Esophagus squamous epithelium (tissue), 5 donors: ENCODE data around the gene LCE4A. TPM values are rescaled to one million over a fixed set of nuclear protein-coding genes. Genes with fewer than 3 reads are reported as not detected.

Experiments used
- DNase-seq: peaks from one replicate; lab custom pipeline; 2025; lab: John Stamatoyannopoulos, UW
- H3K27ac ChIP-seq, 4 donors: fragments of 200-600 bp; sonication (generic); one replicate each; pipeline ENCODE4 v1.5.1; 2016 to 2019; ENCODE audit warnings: mild to moderate bottlenecking in 1 of 4
- H3K27me3 ChIP-seq, 4 donors: fragments of 200-600 bp; sonication (generic); 1 replicate in 3 of 4; 2 replicates in 1 of 4; pipeline versions ENCODE4 v1.5.1 to v1.6.0; 2017 to 2021; ENCODE audit warnings: antibody characterized with exemption in 1 of 4
- H3K36me3 ChIP-seq, 3 donors: fragments of 200-600 bp; sonication (generic); one replicate each; pipeline ENCODE4 v1.5.1; 2016 to 2019
- H3K4me1 ChIP-seq, 3 donors: fragments of 200-600 bp; sonication (generic); one replicate each; pipeline ENCODE4 v1.5.1; 2017 to 2019
- H3K4me3 ChIP-seq, 4 donors: fragments of 200-600 bp; sonication (generic); 1 replicate in 3 of 4; 2 replicates in 1 of 4; pipeline ENCODE4 v1.5.1; 2016 to 2019; ENCODE audit warnings: mild to moderate bottlenecking in 2 of 4, moderate library complexity in 1 of 4
- H3K9me3 ChIP-seq, 3 donors: fragments of 200-600 bp; sonication (generic); one replicate each; pipeline ENCODE4 v1.5.1; 2016 to 2019
- CTCF ChIP-seq, 6 experiments: fragments of 450-650 bp in 4 of 6; fragments of 200-600 bp in 2 of 6; sonication (generic) in 2 of 6; IDR thresholded peaks; one replicate each; pipeline ENCODE4 v1.5.1; 2016 to 2019; ENCODE audit warnings: antibody characterized with exemption in 6 of 6, mild to moderate bottlenecking in 4 of 6, moderate library complexity in 4 of 6
- POLR2A ChIP-seq, 4 donors: fragments of 450-650 bp; IDR thresholded peaks; one replicate each; pipeline ENCODE4 v1.6.1; 2017; ENCODE audit warnings: antibody characterized with exemption in 4 of 4, mild to moderate bottlenecking in 4 of 4, moderate library complexity in 3 of 4
- WGBS, 2 donors: methylation state at CpG; one replicate each; pipeline ENCODE4 v1.1.5; 2018; 5-methylcytosine and 5-hydroxymethylcytosine counted together
- intact Hi-C: fragments of 100-400 bp; cut with DNase I; formaldehyde crosslinking; loops from one replicate; pipeline ENCODE4 v1.15.0; 2022
- total RNA-seq, 4 donors: library from RNA; depleted of rRNA; stranded (reverse); fragments of >200 nt; gene quantifications; one replicate each; pipeline ENCODE4 v1.1.0, GENCODE V29; 2016
- donor health status: DM: yes; HTN: yes; CAD: no.

Gene LCE4A
- total RNA-seq, 4 donors from 2014 or later, result not detected

DNA sequence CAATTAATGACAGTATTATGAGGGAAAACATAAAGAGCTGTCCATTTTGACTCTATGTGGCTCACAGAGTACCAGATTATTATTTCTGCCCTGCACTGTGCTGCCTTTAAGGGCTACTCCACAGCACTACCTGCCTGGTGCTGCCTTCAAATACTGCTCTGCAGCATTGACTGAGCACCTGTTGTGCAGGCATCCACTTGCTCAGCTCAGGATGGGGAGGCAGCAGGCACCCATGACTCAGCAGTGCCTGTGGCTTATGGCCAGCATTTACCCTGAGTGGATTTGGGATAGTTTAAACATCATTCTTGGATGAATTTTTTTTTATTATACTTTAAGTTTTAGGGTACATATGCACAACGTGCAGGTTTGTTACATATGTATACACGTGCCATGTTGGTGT lies 48.9 kb downstream of the LCE4A start:
- 43 to 53% methylated on average over 2 of the region's 2 CpGs for WGBS, 2 donors
- Histone ChIP-seq H3K4me1 (peaks cover 0 to 44% (median 0%) of the 10 kb centered on the region in 3 donors), H3K36me3 (no peaks in the 10 kb centered on the region), H3K27ac (no peak overlapping the region), H3K9me3 (no peaks in the 10 kb centered on the region), H3K4me3 (no peak overlapping the region), H3K27me3 (peaks cover 0 to 3% (median 0%) of the 10 kb centered on the region in 4 donors)
- no peak for TF ChIP-seq CTCF (IDR thresholded peaks at IDR 0.05)
- no peak for TF ChIP-seq POLR2A (IDR thresholded peaks at IDR 0.05)
- no peak for DNase-seq
- intact Hi-C loops, result no loop called here

DNA sequence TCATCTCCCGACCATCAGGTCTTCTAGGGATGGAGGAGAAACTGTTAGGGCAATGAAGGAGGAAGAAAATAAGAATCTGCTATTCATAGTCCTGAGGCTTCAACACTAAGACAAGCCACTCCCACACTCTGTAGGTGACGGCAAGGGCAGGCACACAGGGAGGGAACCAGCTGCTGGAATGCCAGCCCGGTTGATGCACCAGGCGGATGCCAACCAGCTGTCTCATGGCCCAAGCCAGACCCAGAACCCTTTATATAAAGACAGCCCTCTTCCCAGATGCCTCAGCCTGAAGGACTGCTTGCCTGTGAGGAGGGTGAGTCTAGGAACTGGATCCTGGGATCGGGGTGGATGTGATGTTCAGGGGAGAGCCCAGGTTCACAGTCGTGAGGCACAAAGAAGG lies 49.8 kb downstream of the LCE4A start, which contains the start of gene KPRP:
Gene KPRP, plus strand, starts transcription at position 279 of the 400 bp plus-strand sequence. CDS start 1,564 bp downstream, outside the sequence.
- intact Hi-C loops, result no loop called here
- Histone ChIP-seq H3K4me1 (peaks cover 0 to 47% (median 0%) of the 10 kb centered on the region in 3 donors), H3K36me3 (no peaks in the 10 kb centered on the region), H3K4me3 (peak within 1 kb of the TSS in 1 of 4 donors; percentile 2), H3K27ac (peak within 1 kb of the TSS in 2 of 4 donors; percentile 14 to 30), H3K9me3 (no peaks in the 10 kb centered on the region), H3K27me3 (peaks cover 0 to 3% (median 0%) of the 10 kb centered on the region in 4 donors)
- DNase-seq, result no peak
- TF ChIP-seq CTCF (IDR thresholded peaks at IDR 0.05) (no peak), POLR2A (IDR thresholded peaks at IDR 0.05) (no peak)
- WGBS, 2 donors, result 45 to 69% methylated on average over 6 of the region's 6 CpGs

GRCh38 chr1:152758636-152759035 lies 50.7 kb downstream of the LCE4A start:
- intact Hi-C loops, result no loop called here
- Histone ChIP-seq H3K27me3 (peaks cover 0 to 3% (median 0%) of the 10 kb centered on the region in 4 donors), H3K9me3 (no peaks in the 10 kb centered on the region), H3K36me3 (no peaks in the 10 kb centered on the region), H3K27ac (peak overlapping the region in 1 of 4 donors; percentile 30), H3K4me1 (peaks cover 0 to 47% (median 0%) of the 10 kb centered on the region in 3 donors), H3K4me3 (peak overlapping the region in 1 of 4 donors; percentile 2)
- no peak for TF ChIP-seq POLR2A (IDR thresholded peaks at IDR 0.05)
- no peak for TF ChIP-seq CTCF (IDR thresholded peaks at IDR 0.05)
- 85 to 92% methylated on average over 4 of the region's 4 CpGs for WGBS, 2 donors
- no peak for DNase-seq

Other genes with a start within 250 kb of the LCE4A start
- gene LCE5A, start 197.4 kb upstream of the LCE4A start, total RNA-seq, result 1 to 10 TPM in 1 of 4 donors, not detected in 3; 1.2 TPM
- gene CRCT1, start 193.7 kb upstream of the LCE4A start, total RNA-seq, result 100 to 1,000 TPM in 3 of 4 donors, 10 to 100 TPM in 1; 87.9 to 720 (median 367) TPM
- 10 to 100 TPM in 1 of 4 donors, 1 to 10 TPM in 2, under 1 TPM in 1; 0.76 to 10.0 (median 2.4) TPM for gene LCE3E, start 141.4 kb upstream of the LCE4A start, total RNA-seq
- 10 to 100 TPM in 1 of 4 donors, not detected in 3; 19.2 TPM for gene LCE3D, start 127.6 kb upstream of the LCE4A start, total RNA-seq
- not detected for gene LCE3C, start 107.9 kb upstream of the LCE4A start, total RNA-seq
- gene LCE3B, start 94.3 kb upstream of the LCE4A start, total RNA-seq, result not detected
- gene LCE3A, start 85.1 kb upstream of the LCE4A start, total RNA-seq, result not detected
- gene LCE2D, start 44.8 kb upstream of the LCE4A start, total RNA-seq, result not detected
- not detected for gene LCE2C, start 32.9 kb upstream of the LCE4A start, total RNA-seq
- gene LCE2B, start 22.0 kb upstream of the LCE4A start, total RNA-seq, result not detected
- gene LCE2A, start 9.8 kb upstream of the LCE4A start, total RNA-seq, result not detected
- 1 to 10 TPM in 2 of 4 donors, under 1 TPM in 2; 0.09 to 3.7 (median 1.2) TPM for gene KPRP, start 49.9 kb downstream of the LCE4A start, total RNA-seq
- not detected for gene LCE1F, start 67.0 kb downstream of the LCE4A start, total RNA-seq
- not detected for gene LCE1E, start 78.1 kb downstream of the LCE4A start, total RNA-seq
- not detected for gene LCE1D, start 88.6 kb downstream of the LCE4A start, total RNA-seq
- gene LCE1C, start 98.5 kb downstream of the LCE4A start, total RNA-seq, result under 1 TPM in 1 of 4 donors, not detected in 3; 0.57 TPM
- gene LCE1B, start 103.8 kb downstream of the LCE4A start, total RNA-seq, result not detected
- not detected for gene LCE1A, start 119.3 kb downstream of the LCE4A start, total RNA-seq
- gene LCE6A, start 134.7 kb downstream of the LCE4A start, total RNA-seq, result not detected
- gene LCE7A, start 151.8 kb downstream of the LCE4A start, total RNA-seq, result not detected
- not detected for gene SMCP, start 170.2 kb downstream of the LCE4A start, total RNA-seq
- gene IVL, start 200.4 kb downstream of the LCE4A start, total RNA-seq, result 100 to 1,000 TPM; 155 to 336 (median 262) TPM
- gene SPRR5, start 239.0 kb downstream of the LCE4A start, total RNA-seq, result 1 to 10 TPM in 2 of 4 donors, not detected in 2; 1.3 to 2.2 TPM